Nephron (organoid): Measurements from ENCODE around the gene ACOT4.

Experiments used
- H3K27ac Mint-ChIP-seq, 3 experiments: 2 replicates each; pipeline ENCODE4 v1.8.0; 2020; ENCODE audit warnings: mixed read lengths in 3 of 3, mild to moderate bottlenecking in 2 of 3, moderate library complexity in 1 of 3
- H3K27me3 Mint-ChIP-seq: 2 replicates; pipeline ENCODE4 v1.8.0; 2021; ENCODE audit warnings: low read depth, mild to moderate bottlenecking, moderate library complexity, mixed read lengths
- H3K36me3 Mint-ChIP-seq: 2 replicates; pipeline ENCODE4 v1.8.0; 2020; ENCODE audit warnings: low read depth, mixed read lengths
- H3K4me1 Mint-ChIP-seq: 2 replicates; pipeline ENCODE4 v1.8.0; 2020; ENCODE audit warnings: mixed read lengths
- H3K4me3 Mint-ChIP-seq, 3 experiments: 2 replicates each; pipeline ENCODE4 v1.8.0; 2020; ENCODE audit warnings: mild to moderate bottlenecking in 3 of 3, mixed read lengths in 3 of 3, moderate library complexity in 2 of 3
- H3K9me3 Mint-ChIP-seq: 2 replicates; pipeline ENCODE4 v1.8.0; 2020; ENCODE audit warnings: mixed read lengths
- TF ChIP-seq, protein P1 (sequence below), 3 experiments: fragments of 200-600 bp; sonication (generic); IDR thresholded peaks; one replicate each; pipeline ENCODE4 v1.5.0; 2021; ENCODE audit warnings: antibody characterized with exemption in 3 of 3; ENCODE audit not compliant: unreplicated experiment in 3 of 3

The ACOT4 gene

DNA sequence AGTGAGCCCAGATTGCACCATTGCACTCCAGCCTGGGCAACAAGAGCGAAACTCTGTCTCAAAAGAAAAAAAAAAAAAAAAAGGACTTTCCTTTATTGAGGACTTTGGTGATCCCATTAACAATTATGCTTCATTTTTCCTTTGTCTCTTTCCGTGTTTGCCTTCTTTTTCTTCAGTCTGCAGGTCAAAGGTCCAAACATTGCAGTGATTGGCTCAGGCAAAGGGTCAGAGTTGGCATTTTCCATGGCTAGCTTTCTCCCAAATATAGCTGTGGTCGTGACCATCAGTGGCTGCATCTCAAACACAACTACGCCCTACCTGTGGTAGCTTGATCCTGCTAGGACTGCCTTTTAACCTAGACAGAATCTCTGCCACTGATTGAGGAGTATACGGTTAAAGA is 46.2 kb downstream of the ACOT4 start:
- peaks cover 19% of the 10 kb centered on the region for H3K27me3 Mint-ChIP-seq
- TF ChIP-seq, protein P1, sequence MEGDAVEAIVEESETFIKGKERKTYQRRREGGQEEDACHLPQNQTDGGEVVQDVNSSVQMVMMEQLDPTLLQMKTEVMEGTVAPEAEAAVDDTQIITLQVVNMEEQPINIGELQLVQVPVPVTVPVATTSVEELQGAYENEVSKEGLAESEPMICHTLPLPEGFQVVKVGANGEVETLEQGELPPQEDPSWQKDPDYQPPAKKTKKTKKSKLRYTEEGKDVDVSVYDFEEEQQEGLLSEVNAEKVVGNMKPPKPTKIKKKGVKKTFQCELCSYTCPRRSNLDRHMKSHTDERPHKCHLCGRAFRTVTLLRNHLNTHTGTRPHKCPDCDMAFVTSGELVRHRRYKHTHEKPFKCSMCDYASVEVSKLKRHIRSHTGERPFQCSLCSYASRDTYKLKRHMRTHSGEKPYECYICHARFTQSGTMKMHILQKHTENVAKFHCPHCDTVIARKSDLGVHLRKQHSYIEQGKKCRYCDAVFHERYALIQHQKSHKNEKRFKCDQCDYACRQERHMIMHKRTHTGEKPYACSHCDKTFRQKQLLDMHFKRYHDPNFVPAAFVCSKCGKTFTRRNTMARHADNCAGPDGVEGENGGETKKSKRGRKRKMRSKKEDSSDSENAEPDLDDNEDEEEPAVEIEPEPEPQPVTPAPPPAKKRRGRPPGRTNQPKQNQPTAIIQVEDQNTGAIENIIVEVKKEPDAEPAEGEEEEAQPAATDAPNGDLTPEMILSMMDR (IDR thresholded peaks at IDR 0.05; ENCODE audit: unreplicated experiment in 3 of 3) = no peak
- H3K9me3 Mint-ChIP-seq = no peaks in the 10 kb centered on the region
- no peak overlapping the region for H3K4me3 Mint-ChIP-seq
- no peaks in the 10 kb centered on the region for H3K36me3 Mint-ChIP-seq
- no peak overlapping the region for H3K27ac Mint-ChIP-seq
- peaks cover 5% of the 10 kb centered on the region for H3K4me1 Mint-ChIP-seq

DNA sequence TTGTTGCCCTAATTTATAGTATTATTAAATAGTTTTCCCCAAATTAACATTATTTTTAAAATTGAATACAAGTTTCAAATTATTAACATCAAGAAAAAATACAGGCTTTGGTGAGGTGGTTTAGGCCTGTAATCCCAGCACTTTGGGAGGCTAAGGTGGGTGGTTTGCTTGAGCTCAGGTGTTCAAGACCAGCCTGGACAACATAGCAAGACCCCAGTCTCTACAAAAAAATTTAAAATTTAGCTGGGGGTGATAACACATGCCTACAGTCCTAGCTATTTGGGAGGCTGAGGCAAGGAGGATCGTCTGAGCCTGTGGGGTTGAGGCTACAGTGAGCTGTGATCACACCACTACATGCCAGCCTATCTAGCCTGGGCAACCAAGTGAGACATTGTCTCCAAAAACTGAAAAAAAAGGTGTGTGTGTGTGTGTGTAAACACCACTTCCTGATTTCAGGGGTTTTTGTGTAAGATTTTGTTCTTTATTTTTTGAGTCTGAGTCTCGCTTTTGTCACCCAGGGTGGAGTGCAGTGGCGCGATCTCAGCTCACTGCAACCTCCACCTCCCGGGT is 49.2 kb downstream of the ACOT4 start:
- Mint-ChIP-seq H3K36me3 (no peaks in the 10 kb centered on the region), H3K27ac (no peak overlapping the region), H3K4me1 (peaks cover 17% of the 10 kb centered on the region)

DNA sequence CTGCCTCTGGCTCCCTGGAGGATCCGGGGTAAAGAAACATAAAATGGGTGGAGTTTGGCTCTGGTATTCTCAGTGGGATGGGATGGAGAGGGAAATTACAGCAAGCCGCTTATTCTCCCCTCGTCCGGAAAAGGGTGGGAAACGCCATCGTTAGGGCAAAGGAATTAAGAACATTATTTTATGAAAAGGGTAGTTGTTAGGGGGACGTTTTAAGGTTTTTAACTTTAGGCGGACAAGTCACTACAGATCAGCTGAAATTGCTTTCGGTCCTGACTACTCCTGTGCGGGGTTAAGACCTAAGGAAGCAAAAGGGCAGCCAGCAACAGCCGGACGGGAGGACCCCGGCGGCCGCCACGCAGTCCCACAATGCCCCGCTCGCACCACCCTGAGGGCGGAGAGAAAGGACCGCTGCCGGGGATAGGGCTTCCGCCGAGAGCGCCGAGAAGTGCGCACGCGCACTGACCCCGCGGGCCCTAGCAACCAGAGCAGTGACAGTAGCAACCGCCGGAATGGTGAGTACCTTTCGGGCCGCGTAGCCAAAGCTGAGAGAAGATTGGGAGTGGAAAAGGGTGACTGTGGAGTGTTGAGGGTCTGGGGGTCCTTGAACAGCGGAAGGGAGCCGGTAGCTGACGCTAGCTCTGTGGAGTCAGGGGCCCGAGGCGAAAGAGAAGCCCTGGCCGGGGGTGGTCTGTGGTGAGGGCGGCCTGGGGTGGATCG is 53.0 kb downstream of the ACOT4 start, which contains the start of gene DNAL1:
Gene DNAL1 (plus strand): TSS at position 456 of the 717 bp plus-strand sequence. CDS start 54 bp downstream, at position 510.
- Mint-ChIP-seq H3K27me3 (no peaks in the 10 kb centered on the region), H3K4me3 (peak within 1 kb of the TSS; percentile 93 to 95 (median 94)), H3K36me3 (no peaks in the 10 kb centered on the region), H3K27ac (peak within 1 kb of the TSS; percentile 96 to 99 (median 96)), H3K4me1 (peaks cover 17% of the 10 kb centered on the region), H3K9me3 (no peaks in the 10 kb centered on the region)
- TF ChIP-seq, protein P1 (IDR thresholded peaks at IDR 0.05; ENCODE audit: unreplicated experiment in 3 of 3) = no peak

More for the DNA sequence above, 49.2 kb downstream of the ACOT4 start:
- TF ChIP-seq, protein P1 (IDR thresholded peaks at IDR 0.05; ENCODE audit: unreplicated experiment in 3 of 3) = no peak
- no peak overlapping the region for H3K4me3 Mint-ChIP-seq
- no peaks in the 10 kb centered on the region for H3K9me3 Mint-ChIP-seq
- peaks cover 1% of the 10 kb centered on the region for H3K27me3 Mint-ChIP-seq

DNA sequence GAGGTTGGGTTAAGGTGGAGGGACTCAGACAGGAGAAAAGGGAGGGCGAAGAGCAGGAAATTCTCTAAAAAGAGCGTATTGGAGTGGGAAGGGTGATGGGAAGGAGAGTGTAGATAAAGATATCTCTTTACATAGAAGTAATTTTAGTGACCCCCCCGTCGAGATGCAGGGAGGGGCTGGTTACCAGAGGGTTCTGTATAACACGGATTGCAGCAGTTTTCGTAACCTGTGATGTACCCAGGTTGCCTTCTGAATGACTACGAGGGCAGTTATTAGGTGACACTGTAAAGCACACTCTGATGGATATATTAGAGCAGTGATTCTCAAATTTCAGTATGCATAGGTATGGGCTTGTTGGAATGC is 53.6 kb downstream of the ACOT4 start:
- Mint-ChIP-seq H3K27ac (peak overlapping the region; percentile 96 to 99 (median 96)), H3K9me3 (no peaks in the 10 kb centered on the region), H3K27me3 (no peaks in the 10 kb centered on the region), H3K4me3 (peak overlapping the region; percentile 93 to 95 (median 94)), H3K4me1 (peaks cover 17% of the 10 kb centered on the region), H3K36me3 (no peaks in the 10 kb centered on the region)
- TF ChIP-seq, protein P1 (IDR thresholded peaks at IDR 0.05; ENCODE audit: unreplicated experiment in 3 of 3) = no peak
